ENCODE results near the gene PCDHB16. TPM values are rescaled to one million over a fixed set of nuclear protein-coding genes. Genes with fewer than 3 reads are reported as not detected.
"Not testable (repeated sequence)": the region's sequence is repeated elsewhere in the genome, so short reads cannot be mapped to it uniquely, and the experiment has no call there.

Gene PCDHB16
- total and polyA plus RNA-seq, 8 donors, result 0.87 to 2.5 (median 1.5) TPM

GRCh38 chr5:141213656-141214339 lies 31.6 kb downstream of the PCDHB16 start, which contains the start of gene PCDHB13:
PCDHB13 (plus strand) TSS chr5:141213919; CDS start chr5:141214124, 205 bp downstream.
- H3K9me3 ChIP-seq; H3K36me3 ChIP-seq; H3K27ac ChIP-seq; FAIRE-seq; H3K4me1 ChIP-seq; H3K27me3 ChIP-seq; intact Hi-C loops (cut with DNase I): not testable (repeated sequence)
- TF ChIP-seq CTCF (IDR thresholded peaks at IDR 0.05), result peak in 1 of 4 donors; percentile 27
- WGBS, 2 donors, result 7% methylated on average over 12 to 14 of the region's 18 CpGs
- ATAC-seq (peak; percentile 80 to 95 (median 93)), DNase-seq (peak; percentile 43 to 75 (median 73))
- peak within 1 kb of the TSS in 2 of 4 donors; percentile 10 to 21 for H3K4me3 ChIP-seq

GRCh38 chr5:141214583-141214982 lies 32.4 kb downstream of the PCDHB16 start:
- DNase-seq; intact Hi-C loops (cut with DNase I); H3K4me3 ChIP-seq; FAIRE-seq; H3K27me3 ChIP-seq; H3K36me3 ChIP-seq; H3K27ac ChIP-seq; H3K4me1 ChIP-seq; H3K9me3 ChIP-seq: not testable (repeated sequence)
- ATAC-seq, result peak in 2 of 4 donors; percentile 14 to 48
- WGBS, 2 donors, result 50 to 67% methylated on average over 9 to 11 of the region's 12 CpGs

- ATAC-seq; H3K27me3 ChIP-seq; H3K4me3 ChIP-seq; H3K9me3 ChIP-seq; FAIRE-seq; H3K4me1 ChIP-seq; intact Hi-C loops (cut with DNase I); H3K36me3 ChIP-seq; DNase-seq; H3K27ac ChIP-seq: not testable (repeated sequence)
- WGBS, 2 donors, result 28 to 40% methylated on average over 24 to 35 of the region's 40 CpGs
Observed at GRCh38 chr5:141215504-141215903, 33.3 kb downstream of the PCDHB16 start.

GRCh38 chr5:141216035-141216434 lies 33.8 kb downstream of the PCDHB16 start:
- ATAC-seq; H3K4me1 ChIP-seq; intact Hi-C loops (cut with DNase I); DNase-seq; H3K27ac ChIP-seq; H3K36me3 ChIP-seq; H3K27me3 ChIP-seq; H3K4me3 ChIP-seq; H3K9me3 ChIP-seq; FAIRE-seq: not testable (repeated sequence)
- WGBS, 2 donors, result 38 to 42% methylated on average over 7 to 19 of the region's 26 CpGs

- no peak for TF ChIP-seq CTCF (IDR thresholded peaks at IDR 0.05)
- Histone ChIP-seq H3K27ac (no peak within 1 kb of the TSS), H3K4me3 (peak within 1 kb of the TSS in 1 of 4 donors; percentile 7), H3K27me3 (no peaks in the 10 kb centered on the region), H3K36me3 (no peaks in the 10 kb centered on the region), H3K9me3 (peaks cover 0 to 19% (median 4%) of the 10 kb centered on the region in 4 donors), H3K4me1 (no peaks in the 10 kb centered on the region)
- intact Hi-C loops (cut with DNase I), result no loop called here
- DNase-seq (no peak), ATAC-seq (peak in 3 of 4 donors; percentile 45 to 75 (median 65)), FAIRE-seq (no peak)
- WGBS, 2 donors, result 28 to 36% methylated on average over 15 of the region's 15 CpGs
Observed at GRCh38 chr5:141223112-141223783, 41.1 kb downstream of the PCDHB16 start, which contains the start of gene PCDHB14. PCDHB14 (plus strand) TSS chr5:141223343; CDS start chr5:141223506, 163 bp downstream.

- ATAC-seq; H3K27ac ChIP-seq; H3K4me1 ChIP-seq; H3K27me3 ChIP-seq; H3K4me3 ChIP-seq; DNase-seq; FAIRE-seq; intact Hi-C loops (cut with DNase I); H3K36me3 ChIP-seq: not testable (repeated sequence)
- H3K9me3 ChIP-seq, result peaks cover 0 to 19% (median 4%) of the 10 kb centered on the region in 4 donors
- 15 to 21% methylated on average over 28 to 35 of the region's 40 CpGs for WGBS, 2 donors
Observed at GRCh38 chr5:141224844-141225243, 42.7 kb downstream of the PCDHB16 start.

GRCh38 chr5:141225421-141225820 lies 43.2 kb downstream of the PCDHB16 start:
- H3K9me3 ChIP-seq, result peaks cover 0 to 19% (median 4%) of the 10 kb centered on the region in 4 donors
- DNase-seq; FAIRE-seq; H3K27ac ChIP-seq; H3K4me3 ChIP-seq; H3K4me1 ChIP-seq; H3K27me3 ChIP-seq; H3K36me3 ChIP-seq; ATAC-seq; intact Hi-C loops (cut with DNase I): not testable (repeated sequence)
- WGBS, 2 donors, result 30% methylated on average over 20 to 30 of the region's 30 CpGs
